GM20431 (cell line): ENCODE measurements around the gene WDFY2.

Source experiments
- in situ Hi-C: fragments of 300-500 bp; cut with MseI, MboI; formaldehyde crosslinking; loops from one replicate; pipeline ENCODE4 v1.15.0; 2020; ENCODE audit warnings: low sequenced_read_pairs; ENCODE audit not compliant: unreplicated experiment

WDFY2 gene

DNA sequence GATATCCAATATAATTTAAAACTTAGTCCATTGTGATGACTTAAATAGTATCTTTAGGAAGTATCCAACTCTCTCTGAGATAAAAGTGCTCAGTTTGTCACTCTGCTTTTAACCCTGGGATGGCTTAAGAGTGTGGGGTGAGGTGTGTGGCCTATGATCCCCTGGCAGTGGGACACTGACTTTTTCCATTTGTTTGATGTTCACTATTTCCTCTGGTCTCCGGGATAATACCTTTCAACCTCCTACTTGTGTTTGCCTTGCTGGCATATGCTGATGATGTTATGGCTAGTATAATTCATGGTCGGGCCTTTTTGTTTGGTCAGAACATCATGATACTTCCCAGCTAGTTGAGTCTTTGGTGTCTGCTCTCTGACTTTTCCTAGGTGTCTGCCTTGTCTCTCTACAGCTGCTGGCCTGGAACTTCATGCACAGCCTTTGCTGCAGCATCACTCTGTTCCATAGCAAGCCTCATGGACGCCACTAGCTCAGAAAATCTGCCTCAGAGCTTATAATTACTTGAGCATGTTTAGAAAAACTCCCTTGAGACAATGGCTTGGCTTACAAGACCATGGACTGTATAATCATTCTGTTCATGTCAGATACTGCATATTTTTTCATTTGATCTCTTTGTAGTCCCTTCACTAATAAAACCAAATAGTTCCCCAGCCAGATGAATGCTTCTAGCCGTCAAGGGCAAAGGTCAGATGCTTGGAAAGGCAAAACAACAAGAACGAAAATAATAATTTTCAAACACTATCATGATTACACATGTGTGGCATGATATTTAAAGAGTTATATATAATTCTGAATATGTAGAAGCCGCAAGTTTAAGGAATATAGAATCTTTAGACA is 75.2 kb downstream of the WDFY2 start:
- in situ Hi-C loops = no loop called here

DNA sequence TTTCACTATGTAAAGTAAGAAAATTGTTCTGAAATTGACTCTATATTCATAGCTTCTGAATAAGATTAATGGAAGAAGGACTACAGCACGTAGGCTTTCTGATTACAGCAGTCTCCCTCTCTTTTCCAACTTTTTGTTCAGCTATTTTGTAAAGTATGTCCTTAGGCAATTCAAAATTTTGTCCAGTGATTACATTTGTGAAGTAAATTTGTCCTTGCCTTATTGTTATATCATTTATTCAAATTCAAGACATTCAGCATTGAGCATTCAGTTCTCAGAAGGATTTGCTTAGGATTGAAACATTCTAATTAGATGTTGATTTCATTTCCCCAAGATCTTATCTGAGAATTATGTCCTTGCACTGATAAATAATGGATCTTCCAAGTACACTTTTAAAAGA is 76.6 kb downstream of the WDFY2 start:
- in situ Hi-C loops = no loop called here

DNA sequence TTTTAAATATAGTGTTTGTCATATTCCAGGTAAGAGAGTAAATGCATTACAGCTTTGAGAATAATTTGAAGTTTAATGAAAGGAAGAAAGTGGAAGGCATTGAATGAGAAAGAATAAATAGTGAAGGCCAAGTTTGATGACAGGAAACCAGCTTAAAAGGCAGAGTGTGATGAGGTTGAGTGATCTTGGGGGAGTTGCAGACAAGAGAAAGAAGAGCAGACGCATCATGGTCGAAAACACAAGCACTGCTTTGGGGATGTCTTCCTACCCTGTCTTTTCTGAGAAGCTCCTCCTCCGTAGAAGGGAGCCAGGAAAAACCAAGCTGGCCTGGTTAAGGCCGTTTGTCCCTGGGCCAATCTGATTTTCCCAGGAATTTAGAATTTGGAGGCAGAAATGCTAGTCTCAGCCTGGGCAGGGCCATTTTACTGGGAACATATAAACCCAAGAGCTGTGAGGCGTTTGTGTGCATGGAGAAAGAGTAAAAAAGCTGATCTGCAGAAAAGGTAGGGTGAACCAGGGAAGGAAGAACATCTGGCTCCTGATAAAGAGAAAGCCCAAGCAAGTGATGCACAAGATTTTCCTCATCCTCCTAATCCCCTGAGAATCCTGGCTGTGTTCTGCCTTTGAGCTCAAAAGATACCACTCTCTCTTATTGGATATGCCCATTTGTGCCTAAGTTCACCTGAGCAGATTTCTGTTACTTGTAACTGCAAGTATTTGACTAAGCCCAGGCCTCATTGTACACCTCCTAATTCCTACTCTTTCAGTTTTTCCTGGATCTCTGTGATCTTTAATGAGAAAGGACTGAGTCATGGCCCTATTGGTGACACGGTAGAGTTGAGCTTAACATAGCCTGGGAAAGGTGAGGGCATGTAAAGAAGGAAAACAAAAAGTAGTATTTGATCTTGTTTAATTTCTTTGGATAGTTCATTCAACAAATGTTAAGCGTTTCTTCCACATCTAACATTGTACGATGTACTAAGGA is 80.0 kb downstream of the WDFY2 start:
- in situ Hi-C loops = no loop called here

DNA sequence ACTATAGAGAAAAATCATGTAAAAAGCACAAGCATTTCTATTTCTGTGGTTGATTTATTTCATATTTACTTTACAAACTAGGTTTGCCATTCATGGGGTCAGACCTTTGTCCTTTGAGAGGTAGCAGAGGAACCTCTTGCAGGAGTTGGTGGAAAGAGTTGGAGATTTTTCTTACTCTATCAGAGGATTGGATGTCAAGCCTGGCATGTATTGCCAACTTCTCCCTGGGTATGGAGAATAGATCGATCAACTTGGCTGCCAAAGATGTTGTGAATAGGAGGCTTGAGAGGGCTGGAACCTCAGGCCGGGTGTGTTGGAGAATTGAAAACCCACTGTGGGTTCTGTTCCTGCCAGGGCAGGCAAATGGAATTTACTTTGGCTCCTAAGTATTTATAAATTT is 81.2 kb downstream of the WDFY2 start:
- in situ Hi-C loops = no loop called here

DNA sequence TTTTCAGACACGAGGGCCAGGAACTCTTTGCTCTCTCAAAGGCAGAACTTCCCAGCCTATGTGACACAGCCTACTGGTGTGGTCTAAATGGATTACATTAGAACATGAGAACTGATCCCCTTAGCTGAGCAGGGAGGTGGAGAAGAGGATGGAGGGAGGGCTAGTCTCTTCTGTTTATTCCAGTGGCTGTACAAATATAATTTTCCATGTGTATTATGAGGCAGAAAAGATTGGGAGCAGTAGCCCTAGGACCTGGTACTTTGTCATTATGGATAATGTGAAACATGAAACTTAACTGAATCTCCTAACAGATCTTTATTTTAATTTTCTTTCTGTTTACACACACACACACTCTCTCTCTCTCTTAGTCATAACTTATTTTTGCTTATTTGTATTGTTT is 82.1 kb downstream of the WDFY2 start:
- in situ Hi-C loops = no loop called here

DNA sequence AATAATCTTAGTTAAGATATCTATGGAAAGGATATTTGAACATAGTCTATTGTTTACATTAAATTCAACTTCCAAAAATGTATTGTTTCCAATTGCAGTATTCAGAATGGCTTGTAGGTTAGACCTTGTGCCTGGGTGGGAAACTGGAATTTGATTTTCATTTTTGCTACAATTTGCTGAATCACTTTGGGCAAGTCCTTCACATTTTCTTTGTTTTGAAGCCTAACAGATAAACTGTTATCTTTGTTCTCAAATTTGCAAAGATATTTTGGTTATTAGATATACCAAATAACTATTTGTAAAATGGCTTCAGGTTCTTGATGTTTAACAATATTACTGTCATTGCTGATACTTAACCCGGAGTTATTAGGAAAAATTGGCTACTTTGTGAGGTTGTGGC is 82.6 kb downstream of the WDFY2 start:
- in situ Hi-C loops = no loop called here

DNA sequence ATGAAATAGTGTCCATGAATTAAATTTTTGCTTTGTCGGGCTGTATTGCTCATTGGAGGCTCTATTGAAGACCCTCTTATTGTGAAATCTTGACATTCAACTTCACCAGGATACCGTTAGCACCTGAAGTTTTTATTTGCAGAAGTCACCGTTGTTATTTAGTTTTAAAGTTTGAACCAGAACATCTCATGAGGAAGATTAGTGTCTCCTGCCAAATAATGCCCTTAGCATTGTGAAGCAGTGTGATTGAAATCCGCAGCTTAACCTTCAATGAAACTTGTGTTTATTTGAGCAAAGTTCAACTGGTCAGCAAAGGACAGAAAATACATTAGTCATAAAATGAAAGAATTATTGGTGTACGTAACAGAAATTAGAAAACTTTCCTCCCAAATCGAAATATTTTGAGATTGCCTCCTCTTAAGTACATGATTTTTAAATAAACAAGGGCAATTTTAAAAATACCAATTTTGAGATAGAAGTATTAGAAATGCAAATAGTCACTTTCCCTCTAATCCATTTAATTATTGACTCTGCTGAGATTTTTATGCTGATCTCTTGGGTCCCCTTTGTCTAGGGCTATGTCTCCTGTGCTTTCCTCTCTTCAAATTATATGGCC is 84.4 kb downstream of the WDFY2 start:
- in situ Hi-C loops = no loop called here

DNA sequence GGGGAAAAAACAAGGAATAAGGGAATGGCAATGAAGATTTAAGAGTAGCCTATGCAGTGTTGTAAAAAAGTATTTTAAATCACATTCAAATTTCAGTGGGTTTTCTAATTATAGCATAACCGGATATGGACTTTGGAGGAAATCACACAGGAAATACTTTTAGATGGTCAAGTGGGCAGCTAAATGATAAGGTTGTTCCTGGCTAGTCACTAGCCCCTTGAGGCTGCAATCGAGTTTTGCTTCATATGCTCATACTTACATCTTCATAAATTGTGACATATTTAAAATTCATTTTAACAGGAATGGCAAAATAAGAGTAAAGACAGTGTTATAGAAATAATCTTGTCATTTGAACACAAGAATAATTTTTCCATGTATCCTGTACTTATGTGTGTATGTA is 88.9 kb downstream of the WDFY2 start:
- in situ Hi-C loops = no loop called here

DNA sequence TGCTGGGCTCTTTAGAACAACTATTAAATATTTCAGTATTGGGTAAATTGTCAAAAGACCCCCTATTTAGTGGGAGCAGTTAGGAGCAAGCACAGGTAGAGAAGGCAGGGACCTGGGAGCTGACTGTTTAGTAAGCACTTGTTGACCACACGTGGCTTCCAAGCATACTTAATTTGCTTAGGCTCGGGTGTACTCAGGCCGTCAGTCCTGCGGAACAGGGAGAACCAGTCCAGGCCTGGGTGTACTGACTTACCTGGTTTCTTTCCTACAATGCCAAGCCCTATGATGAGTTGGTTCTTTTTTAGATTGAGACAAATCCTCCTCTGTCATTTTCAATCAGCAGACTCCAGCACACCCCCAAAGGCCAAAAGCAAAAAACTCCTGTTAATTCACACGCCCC is 90.0 kb downstream of the WDFY2 start:
- in situ Hi-C loops = no loop called here

DNA sequence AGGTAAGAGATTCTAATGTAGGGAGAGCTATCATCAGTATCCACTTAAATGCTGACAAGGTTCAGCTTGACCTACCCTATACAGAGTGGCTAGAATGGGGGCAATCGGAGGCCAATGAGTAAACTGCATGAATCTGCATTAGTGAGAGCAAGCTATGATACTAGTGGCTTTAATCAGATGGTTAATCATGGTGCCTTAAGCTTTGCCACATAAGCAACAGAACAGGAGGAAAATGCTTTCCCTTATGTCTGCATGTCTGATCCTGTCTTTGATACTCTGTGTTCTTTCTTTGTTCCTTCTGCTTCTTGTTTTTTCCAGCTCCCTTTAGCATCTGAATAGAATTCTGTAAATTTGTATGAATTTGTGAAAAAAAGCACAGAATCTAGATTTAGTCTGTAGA is 91.1 kb downstream of the WDFY2 start:
- in situ Hi-C loops = no loop called here

DNA sequence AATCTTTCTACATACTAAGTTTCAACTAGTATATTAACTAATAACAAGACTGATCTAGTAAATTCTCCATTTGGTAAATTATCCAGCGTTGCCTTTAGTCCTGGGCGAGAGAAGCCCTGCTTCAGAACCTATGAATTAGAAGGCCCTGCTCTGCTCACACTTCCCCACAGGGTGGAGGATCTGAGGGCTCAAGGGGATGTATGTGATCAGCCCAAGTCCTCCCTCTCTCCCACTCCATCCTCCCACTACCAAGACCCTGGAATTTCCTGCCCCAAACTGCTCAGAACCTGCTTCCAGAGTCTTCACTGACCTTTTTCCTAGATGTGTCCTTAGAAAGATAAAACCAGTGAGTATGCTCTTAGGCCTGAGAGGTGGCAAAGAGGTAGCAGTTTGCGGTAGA is 91.6 kb downstream of the WDFY2 start:
- in situ Hi-C loops = no loop called here

DNA sequence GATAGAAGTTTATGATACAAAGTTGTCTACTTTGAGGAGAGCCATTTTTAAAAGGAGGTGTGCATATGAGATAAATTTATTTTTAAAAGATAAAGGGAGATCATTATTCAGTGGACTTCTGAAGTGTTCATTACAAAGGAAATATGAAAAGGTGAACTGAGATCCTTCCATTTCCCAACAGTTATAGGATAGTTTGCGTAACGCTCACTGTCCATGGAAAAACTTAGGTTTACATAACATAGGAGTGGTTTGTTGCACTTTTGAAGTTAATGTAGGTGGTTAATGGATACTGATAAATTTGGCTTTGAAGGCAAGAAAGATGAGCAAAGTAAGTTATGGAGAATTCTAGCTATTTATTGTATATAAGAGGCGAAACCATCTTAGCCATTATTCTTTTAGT is 92.5 kb downstream of the WDFY2 start:
- in situ Hi-C loops = no loop called here

DNA sequence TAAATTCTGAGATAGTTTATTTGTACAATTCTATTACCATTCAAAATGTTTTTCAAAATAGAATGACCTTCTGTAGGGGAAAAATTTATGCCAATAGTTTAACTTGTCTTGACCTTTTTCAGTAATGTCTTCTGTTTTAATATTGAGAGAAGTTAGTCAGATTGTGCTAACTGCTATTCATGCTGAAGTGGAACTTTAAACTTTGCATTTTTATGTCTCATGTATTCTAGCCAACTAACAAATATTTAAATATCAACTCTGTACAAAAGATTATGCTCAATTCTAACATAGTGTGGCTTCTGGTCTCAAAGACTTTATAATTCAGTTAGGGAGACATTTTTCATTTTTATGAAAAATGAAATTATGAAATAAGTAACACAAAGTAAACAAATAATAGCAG is 94.2 kb downstream of the WDFY2 start:
- in situ Hi-C loops = no loop called here

DNA sequence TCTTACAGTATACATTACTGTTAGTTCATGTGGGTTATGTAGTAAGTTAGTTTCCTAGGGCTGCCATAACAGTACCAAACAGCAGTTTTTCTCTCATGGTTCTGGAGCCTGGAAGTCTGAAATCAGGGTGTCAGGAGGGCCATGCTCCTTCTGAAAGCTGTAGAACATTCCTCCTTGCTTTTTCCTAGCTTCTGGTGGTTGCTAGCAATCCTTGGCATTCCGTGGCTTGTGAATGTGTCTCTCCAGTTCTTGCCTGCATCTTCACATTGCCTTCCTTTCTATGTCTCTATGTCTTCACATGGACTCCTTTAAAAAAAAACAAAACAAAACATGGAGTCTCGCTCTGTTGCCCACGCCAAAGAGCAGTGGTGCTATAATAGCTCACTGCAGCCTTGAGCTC is 95.4 kb downstream of the WDFY2 start:
- in situ Hi-C loops = no loop called here

DNA sequence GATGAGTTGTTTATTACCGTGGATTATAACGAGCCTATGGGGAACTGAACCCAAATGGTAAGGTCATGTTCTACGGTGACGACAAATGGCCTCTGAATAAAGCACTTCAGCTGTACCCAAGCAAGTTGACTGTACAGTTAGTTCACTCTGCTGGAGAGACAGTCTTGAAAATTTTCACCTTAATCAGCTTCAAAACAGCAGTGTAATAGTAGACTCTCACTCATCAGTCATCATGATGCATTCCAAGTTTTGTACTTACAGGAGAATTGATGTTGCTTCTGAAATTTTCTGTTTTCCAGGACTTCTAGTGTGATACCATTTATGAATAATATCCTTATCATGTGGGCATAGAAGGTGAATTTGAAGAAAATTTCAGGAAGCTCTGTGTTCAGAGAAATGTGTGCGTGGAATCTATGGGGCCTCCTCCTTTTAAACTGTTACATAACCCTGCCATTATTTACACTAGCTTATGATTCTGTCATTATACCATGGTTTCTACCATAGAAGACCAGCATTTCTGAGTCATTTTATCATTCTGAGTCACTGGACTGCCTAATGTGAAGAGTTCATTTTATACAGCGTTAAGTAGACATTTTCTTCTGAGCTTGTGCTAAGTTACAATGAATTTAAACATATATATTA is 96.9 kb downstream of the WDFY2 start:
- in situ Hi-C loops = no loop called here

DNA sequence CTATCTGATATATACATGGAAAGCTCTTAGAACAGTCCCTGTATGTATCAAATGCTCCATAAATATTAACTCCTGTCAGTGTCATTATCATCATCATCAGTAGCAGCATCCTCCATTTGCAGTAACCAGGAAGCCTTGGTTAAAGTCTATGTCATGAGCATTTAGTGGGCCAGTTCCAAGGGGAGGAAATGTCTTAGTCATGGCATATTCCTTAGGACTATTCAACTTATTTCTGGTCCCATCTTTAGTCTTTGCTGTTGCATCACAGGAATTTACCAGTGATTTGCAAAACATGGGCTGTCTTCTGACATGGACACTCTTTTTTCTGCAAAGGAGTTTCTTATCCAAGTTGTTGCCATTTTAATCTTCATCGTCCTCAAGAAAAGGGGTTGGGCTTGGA is 98.4 kb downstream of the WDFY2 start:
- in situ Hi-C loops = no loop called here

DNA sequence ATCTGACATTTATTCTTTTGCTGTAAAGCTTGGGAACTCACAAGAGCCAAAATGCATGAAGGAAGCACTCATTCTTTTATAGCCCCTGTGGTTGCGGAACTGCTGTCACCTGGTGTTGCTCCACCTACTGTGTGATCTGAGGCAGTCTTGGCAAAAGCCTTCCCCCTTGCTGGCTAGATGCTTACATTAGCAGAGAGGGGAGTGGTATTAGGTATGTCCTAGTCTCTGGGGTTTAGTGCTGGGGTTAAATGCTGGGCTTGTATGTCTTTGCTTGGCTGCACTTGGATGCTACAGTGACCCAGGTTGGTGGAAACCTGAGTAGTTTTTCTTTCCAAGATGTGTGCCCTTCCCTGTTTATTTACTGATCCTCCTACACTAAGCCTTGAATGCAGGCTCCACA is 99.3 kb downstream of the WDFY2 start:
- in situ Hi-C loops = no loop called here

DNA sequence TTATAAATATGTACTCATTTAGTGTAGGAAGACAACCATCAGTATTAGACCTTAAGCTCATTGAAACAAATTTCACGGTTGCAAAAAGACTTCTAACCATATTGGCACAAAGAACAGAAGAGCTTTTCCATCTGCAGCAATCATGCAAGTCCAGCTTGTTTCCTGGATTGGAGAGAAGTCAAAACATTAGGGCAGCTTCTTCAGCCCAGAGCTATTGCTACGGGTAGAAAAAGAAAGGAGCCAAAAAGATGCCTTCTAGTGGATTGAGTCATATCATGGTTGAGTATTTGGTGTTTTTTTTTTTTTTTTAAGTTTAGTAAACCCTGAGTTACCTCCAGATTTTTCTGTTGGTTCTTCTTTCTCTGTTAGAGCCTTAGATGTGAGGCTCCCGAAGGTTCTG is 99.8 kb downstream of the WDFY2 start:
- in situ Hi-C loops = no loop called here

DNA sequence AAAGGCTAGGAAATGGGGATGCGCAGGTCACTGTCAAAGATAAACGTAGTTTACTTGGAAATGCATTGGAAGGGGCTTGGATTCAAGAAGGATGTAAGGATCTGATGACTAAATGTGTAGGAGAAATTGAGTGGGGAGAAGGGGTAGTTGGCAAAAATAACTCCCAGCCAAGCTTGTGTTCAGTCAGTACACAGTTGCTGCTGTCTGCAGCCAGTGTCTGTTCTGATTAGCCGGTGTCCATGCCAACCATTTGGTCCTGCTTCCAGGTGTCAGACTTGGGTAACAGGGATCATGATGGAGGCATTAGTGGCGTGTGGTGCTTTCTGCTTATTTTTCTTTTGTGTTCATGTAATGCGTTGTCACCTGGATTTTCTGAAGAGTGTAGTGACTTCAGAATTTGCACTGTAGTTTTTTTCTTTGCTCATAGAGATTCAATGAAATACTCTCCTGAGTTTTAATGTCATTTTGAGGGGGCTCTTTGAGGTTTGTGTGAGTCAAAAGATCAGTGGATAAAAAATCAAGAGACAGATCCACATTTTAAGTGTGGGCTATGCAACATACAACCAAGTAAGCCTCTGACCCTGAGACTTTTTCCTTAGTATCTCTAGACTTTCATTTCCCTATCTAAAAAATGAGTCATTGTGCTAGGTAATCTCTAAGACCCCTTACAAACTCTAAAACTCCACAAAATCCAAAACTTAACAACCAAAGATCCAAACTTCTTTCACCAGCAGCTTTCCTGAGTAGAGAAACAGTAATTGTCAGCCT is 103.9 kb downstream of the WDFY2 start:
- in situ Hi-C loops = no loop called here
